Stimulated activated CD8-positive, alpha-beta memory T cell treated with anti-CD3 and anti-CD28 coated beads, Interleukin-15, amount 100 ng/mL, for 48 hours (primary cell): ENCODE measurements around the gene BCAP31.
"Not testable (repeated sequence)": the region's sequence is repeated elsewhere in the genome, so short reads cannot be mapped to it uniquely, and the experiment has no call there.

Source experiments
- DNase-seq, 2 donors: peaks; one replicate each; pipeline ENCODE4 v3.0.0-alpha.2; 2020; ENCODE audit warnings: low read depth in 2 of 2

BCAP31 gene

DNA sequence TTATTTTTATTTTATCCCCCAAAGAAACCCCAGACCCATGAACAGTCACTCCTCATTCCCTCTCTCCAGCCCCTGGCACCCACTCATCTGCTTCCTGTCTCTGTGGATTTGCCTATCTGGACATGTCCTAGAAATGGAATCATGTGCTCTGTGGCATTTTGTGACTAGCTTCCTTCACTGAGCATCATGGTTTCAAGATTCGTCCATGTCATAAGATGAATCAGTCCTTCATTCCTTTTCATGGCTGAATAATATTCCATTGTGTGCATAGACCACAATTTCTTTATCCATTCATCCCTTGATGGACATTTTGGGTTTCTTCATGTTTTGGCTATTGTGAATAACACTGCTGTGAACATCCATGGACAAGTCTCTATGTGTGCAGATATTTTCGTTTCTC lies 10.7 kb upstream of the BCAP31 start:
- no peak for DNase-seq

DNA sequence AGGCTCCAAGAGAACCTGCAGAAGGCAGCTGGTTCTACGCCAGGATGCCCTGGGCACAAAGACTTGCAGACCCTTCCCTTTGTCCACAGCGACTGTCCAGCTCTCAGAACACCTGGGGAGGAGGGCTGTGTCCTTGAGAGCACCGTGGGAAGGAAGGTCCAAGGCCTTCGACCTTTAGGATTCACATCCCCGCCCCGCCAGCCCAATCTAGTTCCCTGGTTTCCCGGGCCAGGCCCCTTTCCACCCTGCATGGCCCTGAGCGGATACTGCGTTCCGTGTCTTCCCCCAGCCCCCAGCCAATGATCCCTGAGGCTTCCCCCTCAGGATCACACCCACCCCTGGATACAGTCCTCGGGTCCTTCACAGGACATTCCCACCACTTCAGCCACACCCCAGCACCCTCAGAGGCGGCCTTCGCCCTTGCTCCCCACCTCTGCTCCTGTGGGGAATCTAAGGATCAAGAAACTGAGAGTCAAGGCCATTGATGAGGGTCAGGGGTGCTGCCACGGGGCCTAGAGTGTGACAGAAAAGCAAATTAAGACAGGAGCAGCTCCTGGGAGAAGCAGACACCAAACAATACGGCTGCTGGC lies 9.6 kb upstream of the BCAP31 start:
- no peak for DNase-seq

- no peak for DNase-seq
These were observed 8.2 kb upstream of the BCAP31 start for GRCh38 chrX:153732401-153732800.

- DNase-seq, result no peak
These were observed 7.6 kb upstream of the BCAP31 start for GRCh38 chrX:153731845-153732215.

DNA sequence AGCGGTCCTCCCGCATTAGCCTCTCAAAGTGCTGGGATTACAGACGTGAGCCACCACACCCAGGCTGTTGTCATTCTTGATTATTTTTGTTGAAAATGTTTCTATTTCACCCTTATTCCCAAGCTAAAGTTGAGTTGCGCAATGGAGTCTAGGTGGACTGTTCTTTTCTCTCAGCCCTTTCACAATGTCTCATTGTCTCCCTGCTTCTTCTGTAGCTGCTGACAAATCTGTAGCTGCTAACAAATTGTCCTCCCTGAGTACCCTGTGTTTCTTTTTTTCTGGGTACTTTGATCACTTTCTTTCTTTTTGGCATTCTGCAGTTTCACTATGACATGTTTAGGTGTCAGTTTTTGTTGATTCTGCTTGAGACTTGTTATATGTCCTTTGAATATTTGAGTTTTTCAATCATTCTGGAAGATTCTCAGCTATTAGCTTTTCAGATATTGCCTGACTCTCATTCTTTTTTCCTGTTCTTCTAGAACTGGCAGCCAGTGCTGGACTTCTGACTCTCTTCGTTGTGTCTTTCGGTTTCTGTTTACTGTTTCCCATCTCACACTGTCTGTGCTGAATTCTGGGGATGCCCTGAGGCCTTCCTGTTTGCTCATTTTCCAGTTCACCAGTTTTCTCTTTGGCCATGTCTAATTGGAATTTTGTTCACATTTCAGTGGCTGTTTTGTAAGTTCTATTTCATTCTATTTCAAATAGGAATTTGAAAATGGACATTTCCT lies 7.1 kb upstream of the BCAP31 start:
- no peak for DNase-seq

- DNase-seq, result not testable (repeated sequence)
These were observed 5.9 kb upstream of the BCAP31 start for GRCh38 chrX:153730115-153730514.

DNA sequence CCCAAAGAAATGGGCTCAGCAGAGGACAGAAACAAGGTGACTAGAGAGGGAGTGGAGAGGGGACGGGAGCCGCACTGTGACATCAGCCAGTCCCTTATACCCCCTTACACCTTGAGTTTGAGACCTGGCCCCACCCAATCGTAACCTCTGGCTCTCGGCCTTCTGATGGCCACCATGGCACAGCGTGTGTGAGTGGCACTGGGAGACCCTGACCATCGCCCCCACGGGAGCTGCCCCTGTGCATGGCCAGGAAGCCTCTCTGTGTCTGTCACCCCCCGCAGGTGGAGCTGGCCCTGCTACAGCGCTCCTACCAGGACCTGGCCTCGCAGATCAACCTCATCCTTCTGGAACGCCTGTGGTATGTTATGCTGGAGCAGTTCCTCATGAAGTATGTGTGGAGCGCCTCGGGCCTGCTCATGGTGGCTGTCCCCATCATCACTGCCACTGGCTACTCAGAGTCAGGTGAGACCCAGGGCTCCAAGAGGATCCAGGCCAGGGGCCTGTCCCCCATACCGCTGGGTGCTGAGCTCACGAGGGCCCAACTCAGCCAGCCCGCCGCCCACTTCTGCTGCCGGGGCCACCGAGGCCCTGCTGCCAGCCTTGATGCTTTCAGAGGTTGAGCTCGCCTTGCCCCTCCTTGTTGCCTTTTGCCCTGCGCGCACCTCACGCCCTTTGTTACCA lies 4.9 kb upstream of the BCAP31 start:
- no peak for DNase-seq

GRCh38 chrX:153728095-153728494 lies 3.9 kb upstream of the BCAP31 start:
- DNase-seq, result no peak

DNA sequence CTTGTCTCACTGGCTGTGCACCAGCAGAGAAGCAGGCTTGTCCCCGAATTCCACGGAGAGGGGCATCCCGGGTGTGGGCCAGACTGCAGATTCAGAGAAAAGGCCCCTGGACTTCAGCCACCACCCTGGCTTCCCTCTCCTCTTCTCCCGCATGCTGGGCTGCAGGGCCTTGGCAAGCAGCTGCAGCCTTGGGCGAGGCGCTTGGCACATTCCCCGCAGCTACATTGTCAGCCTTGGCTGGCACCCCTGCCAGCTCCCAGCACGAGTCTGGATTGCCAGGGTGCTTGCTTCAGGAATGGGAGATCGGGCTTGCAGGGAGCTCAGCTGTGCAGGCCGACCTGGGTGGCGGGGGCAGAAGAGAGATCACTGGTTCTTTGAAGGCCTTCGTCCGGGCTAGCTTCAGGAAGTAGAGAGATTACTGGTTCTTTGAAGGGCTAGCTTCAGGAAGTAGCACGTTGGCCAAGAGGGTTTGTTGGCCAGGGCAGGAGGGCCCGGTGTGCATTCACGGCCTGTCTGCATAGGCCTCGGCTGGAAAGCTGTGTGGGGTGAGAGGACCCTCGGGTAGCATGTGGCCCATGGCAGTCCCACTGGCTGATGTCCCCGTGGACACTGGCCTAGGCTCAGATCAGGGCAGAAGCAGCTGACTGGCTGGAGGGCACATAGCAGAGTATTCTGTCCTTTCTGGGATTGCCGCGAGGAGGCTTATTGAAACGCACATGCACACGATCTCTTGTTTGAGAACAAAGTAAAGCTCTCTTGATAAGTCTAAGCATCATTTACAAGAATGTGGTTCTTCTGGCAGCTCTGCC lies 3.1 kb upstream of the BCAP31 start:
- no peak for DNase-seq

DNA sequence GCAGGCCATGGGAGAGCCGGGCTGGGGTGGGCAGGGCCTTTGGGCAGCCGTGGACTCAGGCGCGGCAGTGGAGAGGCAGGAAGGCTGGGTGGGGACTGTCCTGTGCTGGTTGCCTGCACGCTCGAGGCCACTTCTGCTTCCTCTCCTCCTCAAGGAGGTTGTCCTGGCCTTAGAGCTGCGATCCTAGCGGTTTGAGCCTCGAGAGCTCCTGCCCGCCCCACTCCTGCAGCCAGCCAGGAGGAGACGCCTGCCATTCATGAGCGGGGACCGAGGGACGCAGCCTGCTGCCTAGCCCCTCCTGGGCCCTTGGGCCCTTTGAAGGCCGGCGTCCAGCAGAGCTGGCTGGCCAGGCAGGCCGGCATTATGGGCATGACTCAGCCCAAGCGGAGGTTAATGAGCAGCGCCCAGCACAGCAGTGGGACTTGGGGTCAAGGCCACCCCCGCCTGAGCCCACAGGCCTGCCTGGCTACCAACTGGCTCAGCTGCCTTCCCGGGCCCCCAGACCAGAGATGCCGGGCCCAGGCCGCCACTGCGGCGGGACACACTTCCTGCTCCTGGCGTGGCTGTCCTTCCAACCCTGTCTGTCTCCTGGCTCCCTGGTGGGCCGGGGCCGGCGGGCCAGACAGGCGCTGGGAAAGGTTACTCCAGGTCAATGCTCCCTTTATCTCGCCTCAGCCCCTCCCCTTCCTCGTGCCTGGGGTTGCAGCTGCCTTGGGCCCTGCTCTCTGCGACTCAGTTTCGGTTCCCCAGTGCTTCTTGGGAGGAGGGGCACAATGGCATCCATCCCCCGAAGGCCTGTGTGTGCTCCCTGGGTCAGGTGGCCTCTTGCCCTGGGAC lies 2.3 kb upstream of the BCAP31 start:
- no peak for DNase-seq

DNA sequence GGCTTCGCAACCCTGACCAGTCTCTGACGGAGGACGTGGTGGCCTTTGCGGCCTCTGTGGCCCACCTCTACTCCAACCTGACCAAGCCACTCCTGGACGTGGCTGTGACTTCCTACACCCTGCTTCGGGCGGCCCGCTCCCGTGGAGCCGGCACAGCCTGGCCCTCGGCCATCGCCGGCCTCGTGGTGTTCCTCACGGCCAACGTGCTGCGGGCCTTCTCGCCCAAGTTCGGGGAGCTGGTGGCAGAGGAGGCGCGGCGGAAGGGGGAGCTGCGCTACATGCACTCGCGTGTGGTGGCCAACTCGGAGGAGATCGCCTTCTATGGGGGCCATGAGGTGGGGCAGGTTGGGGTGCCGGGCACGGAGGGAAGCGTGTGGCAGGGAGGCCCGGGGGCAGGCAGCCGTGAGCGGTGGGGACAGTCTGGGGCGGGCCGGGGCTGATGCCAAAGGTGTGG lies 1.7 kb upstream of the BCAP31 start:
- no peak for DNase-seq

GRCh38 chrX:153725039-153725831 lies 1.0 kb upstream of the BCAP31 start:
- DNase-seq, result no peak

DNA sequence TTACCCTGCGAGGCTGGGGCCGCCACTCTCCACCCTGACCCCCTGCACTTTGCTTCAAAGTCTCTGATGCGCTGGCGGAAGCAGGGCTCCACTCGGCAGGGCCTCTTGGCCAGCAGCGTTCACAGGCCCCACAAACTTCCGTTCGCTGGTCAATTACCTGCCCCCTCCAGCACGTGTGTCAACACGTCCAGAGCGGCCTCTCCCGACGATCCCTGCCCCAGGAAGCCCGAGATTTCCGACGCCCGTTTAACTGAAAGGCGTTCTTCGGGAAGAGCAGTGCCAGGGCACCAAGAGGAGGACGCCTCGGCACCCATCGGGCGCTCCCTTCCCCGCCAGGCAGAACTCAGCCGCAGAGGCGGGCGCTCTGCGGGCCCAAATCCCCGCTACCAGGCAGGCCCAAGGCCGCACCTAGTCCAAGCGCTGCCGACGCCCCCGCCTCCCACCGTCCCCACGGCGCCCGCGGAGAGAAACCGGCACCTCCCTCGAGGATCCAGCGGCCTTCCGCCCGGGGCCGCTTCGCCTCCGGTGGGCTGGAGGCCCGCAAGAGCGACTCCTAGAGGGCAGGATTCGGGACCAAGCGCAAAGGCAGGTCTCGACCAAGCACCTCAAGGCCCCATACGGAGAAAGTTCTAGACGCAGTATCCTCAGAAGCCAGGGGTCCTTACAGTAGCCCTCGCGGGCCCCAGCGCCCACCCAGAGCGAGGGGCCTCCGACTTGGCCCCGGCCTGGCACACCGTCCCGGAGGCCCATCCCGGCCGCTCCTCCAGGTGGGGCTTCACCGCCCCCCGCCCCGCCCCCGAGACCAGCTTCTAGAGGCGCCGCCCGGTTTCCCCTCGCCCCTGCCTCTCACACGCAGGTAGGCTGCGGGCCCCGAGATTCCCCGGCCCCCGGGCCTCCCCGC lies 586 bp downstream of the BCAP31 start:
- DNase-seq, result peak; percentile 42 to 47

DNA sequence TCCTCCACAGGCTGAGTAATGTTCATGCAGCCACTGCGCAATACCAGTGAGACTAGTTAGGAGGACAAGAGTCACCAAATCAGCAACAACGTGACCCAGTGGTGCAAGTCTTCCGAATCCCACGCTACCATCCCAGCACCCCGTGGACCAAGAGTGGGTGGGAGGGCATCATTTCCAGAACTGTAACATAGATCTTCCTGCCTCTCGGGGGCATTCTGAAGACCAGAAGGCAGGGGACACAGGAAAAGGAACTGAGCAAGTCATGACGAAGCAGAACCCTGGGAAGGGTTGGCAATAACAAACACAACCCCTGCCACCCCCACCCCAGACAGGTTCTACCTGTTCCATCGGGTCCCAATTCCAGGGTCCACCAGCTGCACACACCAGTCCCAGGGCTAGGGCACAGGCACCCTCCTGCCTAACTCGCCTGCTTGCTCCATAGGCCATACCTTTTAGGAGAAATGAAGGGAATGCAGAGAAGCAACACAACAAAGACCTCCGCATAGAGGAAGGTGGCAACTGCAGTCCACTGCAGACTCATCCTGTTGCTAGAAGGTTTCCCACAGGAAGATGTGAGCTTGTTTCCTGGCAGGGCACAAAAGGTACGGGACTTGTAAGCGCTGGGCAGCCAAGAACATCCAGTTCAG lies 1.4 kb downstream of the BCAP31 start:
- DNase-seq, result no peak

DNA sequence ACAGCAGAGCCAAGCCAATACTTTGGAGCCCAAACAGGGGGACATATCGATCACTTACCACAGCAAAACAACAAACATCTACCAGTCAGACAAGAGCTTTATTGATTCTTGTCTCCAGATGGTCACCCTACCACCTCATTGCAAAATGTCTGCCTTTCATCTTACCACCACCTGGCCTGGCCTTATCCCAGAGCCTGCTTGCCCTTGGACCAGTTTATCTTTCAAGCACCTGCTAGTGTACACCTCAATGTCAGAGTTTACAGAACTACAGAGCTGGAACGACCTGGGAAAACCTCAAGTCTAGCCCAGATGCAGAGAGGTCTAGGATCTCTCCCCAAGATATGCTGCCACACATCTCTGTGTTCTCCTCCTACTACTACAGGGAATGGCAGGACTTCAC lies 4.5 kb downstream of the BCAP31 start:
- DNase-seq, result no peak

- DNase-seq, result no peak
These were observed 4.9 kb downstream of the BCAP31 start for GRCh38 chrX:153719238-153719637.

GRCh38 chrX:153717445-153717844 lies 6.7 kb downstream of the BCAP31 start:
- no peak for DNase-seq

GRCh38 chrX:153714256-153714655 lies 9.9 kb downstream of the BCAP31 start:
- DNase-seq, result no peak
